Common myeloid progenitor, CD34-positive (primary cell): ENCODE data around the gene RSPH1.

Source experiments
- CTCF ChIA-PET: fragments of 350-600 bp; sonication (Branson Sonifier 250); formaldehyde crosslinking; loops from one replicate; lab custom pipeline; 2021; ENCODE audit warnings: antibody characterized with exemption; lab: Charles Lee
- POLR2A ChIA-PET: fragments of 350-600 bp; sonication (Branson Sonifier 250); formaldehyde crosslinking; loops from one replicate; lab custom pipeline; 2021; ENCODE audit warnings: antibody characterized with exemption; lab: Charles Lee
- DNase-seq, 3 donors: peaks; one replicate each; pipeline versions ENCODE4 v3.0.0 to v3.0.0-alpha.2; 2013
- H3K27ac ChIP-seq, 2 experiments: 1 replicate in 1 of 2; 2 replicates in 1 of 2; pipeline ENCODE4 v1.7.0; 2013; ENCODE audit warnings: inconsistent platforms in 2 of 2, low read length in 2 of 2, mild to moderate bottlenecking in 2 of 2, low read depth in 1 of 2, moderate library complexity in 1 of 2; ENCODE audit not compliant: severe bottlenecking in 2 of 2, insufficient read depth in 1 of 2, poor library complexity in 1 of 2
- H3K27me3 ChIP-seq, 5 experiments: replicated peaks in 2 of 5; 1 replicate in 3 of 5; 2 replicates in 2 of 5; pipeline versions ENCODE4 v1.6.1 to v1.7.0; 2013; ENCODE audit warnings: low read length in 4 of 5, mild to moderate bottlenecking in 2 of 5, moderate library complexity in 2 of 5, inconsistent platforms in 1 of 5; ENCODE audit not compliant: insufficient read depth in 5 of 5, control insufficient read depth in 4 of 5
- H3K36me3 ChIP-seq, 4 experiments: 1 replicate in 2 of 4; 2 replicates in 2 of 4; pipeline versions ENCODE4 v1.6.1 to v1.7.0; 2013; ENCODE audit warnings: low read length in 3 of 4, control low read depth in 1 of 4, mild to moderate bottlenecking in 1 of 4; ENCODE audit not compliant: control insufficient read depth in 4 of 4, insufficient read depth in 4 of 4
- H3K4me1 ChIP-seq, 4 experiments: 1 replicate in 3 of 4; 2 replicates in 1 of 4; pipeline versions ENCODE4 v1.6.1 to v1.7.1; 2013; ENCODE audit warnings: low read length in 3 of 4, mild to moderate bottlenecking in 3 of 4, control low read depth in 1 of 4, inconsistent platforms in 1 of 4, moderate library complexity in 1 of 4; ENCODE audit not compliant: control insufficient read depth in 4 of 4, insufficient read depth in 4 of 4; ENCODE audit errors: control extremely low read depth in 1 of 4
- H3K4me3 ChIP-seq, 7 experiments: 1 replicate in 4 of 7; 2 replicates in 3 of 7; pipeline versions ENCODE4 v1.5.1 to v1.7.0; 2013; ENCODE audit warnings: mild to moderate bottlenecking in 7 of 7, low read length in 6 of 7, moderate library complexity in 6 of 7, inconsistent platforms in 2 of 7, low read depth in 2 of 7, control low read depth in 1 of 7; ENCODE audit not compliant: insufficient read depth in 4 of 7, control insufficient read depth in 1 of 7; ENCODE audit errors: extremely low read depth in 1 of 7
- H3K9me3 ChIP-seq, 5 experiments: 1 replicate in 4 of 5; 2 replicates in 1 of 5; pipeline versions ENCODE4 v1.6.1 to v1.7.1; 2013; ENCODE audit warnings: low read length in 4 of 5, mild to moderate bottlenecking in 2 of 5, inconsistent platforms in 1 of 5, low read depth in 1 of 5, moderate library complexity in 1 of 5; ENCODE audit not compliant: control insufficient read depth in 4 of 5, insufficient read depth in 2 of 5; ENCODE audit errors: control extremely low read depth in 1 of 5
- WGBS: methylation state at CpG from one replicate; pipeline ENCODE4 v1.1.5; 2013; ENCODE audit not compliant: insufficient coverage; 5-methylcytosine and 5-hydroxymethylcytosine counted together

Gene RSPH1

GRCh38 chr21:42430521-42430920 lies 65.5 kb downstream of the RSPH1 start:
- POLR2A ChIA-PET, result no interaction called here
- Histone ChIP-seq H3K27me3 (peaks cover 0 to 18% (median 0%) of the 10 kb centered on the region in 5 experiments), H3K27ac (no peak overlapping the region), H3K4me3 (no peak overlapping the region), H3K9me3 (peaks cover 0 to 11% (median 8%) of the 10 kb centered on the region in 5 experiments), H3K36me3 (no peaks in the 10 kb centered on the region), H3K4me1 (peaks cover 6 to 16% (median 9%) of the 10 kb centered on the region in 4 experiments)
- CTCF ChIA-PET, result interaction anchor here (1.4 to 1.6 kb wide), 2 partner anchors 16 to 18 kb away, joined by 3 read pairs; no protein-coding TSS in a partner anchor
- DNase-seq, result no peak
- WGBS, result 99% methylated on average over 6 of the region's 6 CpGs

- H3K4me3 ChIP-seq, result no peak overlapping the region
- H3K4me1 ChIP-seq, result peaks cover 12 to 22% (median 15%) of the 10 kb centered on the region in 4 experiments
- H3K9me3 ChIP-seq, result peaks cover 0 to 11% (median 8%) of the 10 kb centered on the region in 5 experiments
- H3K27ac ChIP-seq, result no peak overlapping the region
- no peaks in the 10 kb centered on the region for H3K36me3 ChIP-seq
- DNase-seq, result no peak
- CTCF ChIA-PET, result interaction anchor here (0.9 to 1.6 kb wide), 4 partner anchors 16 to 160 kb away, joined by 3 read pairs; no protein-coding TSS in a partner anchor
- WGBS, result 80% methylated on average over 9 of the region's 9 CpGs
- H3K27me3 ChIP-seq, result peaks cover 0 to 18% (median 0%) of the 10 kb centered on the region in 5 experiments
- POLR2A ChIA-PET, result interaction anchor here (0.7 kb wide), 1 partner anchor 12 kb away, joined by 3 read pairs; no protein-coding TSS in a partner anchor
Observed at GRCh38 chr21:42429856-42430255, 66.2 kb downstream of the RSPH1 start.

GRCh38 chr21:42429021-42429420 lies 67.0 kb downstream of the RSPH1 start:
- Histone ChIP-seq H3K27me3 (peaks cover 0 to 18% (median 0%) of the 10 kb centered on the region in 5 experiments), H3K36me3 (no peaks in the 10 kb centered on the region), H3K4me3 (no peak overlapping the region), H3K4me1 (peaks cover 20 to 31% (median 23%) of the 10 kb centered on the region in 4 experiments), H3K9me3 (peaks cover 0 to 11% (median 8%) of the 10 kb centered on the region in 5 experiments), H3K27ac (no peak overlapping the region)
- 100% methylated on average over 1 of the region's 1 CpG for WGBS
- ChIA-PET POLR2A (interaction anchor here (0.7 kb wide), 1 partner anchor 13 kb away, joined by 3 read pairs; no protein-coding TSS in a partner anchor), CTCF (interaction anchor here (0.7 to 3.1 kb wide), 5 partner anchors 17 to 159 kb away, joined by 3 to 11 read pairs (median 3); no protein-coding TSS in a partner anchor)
- no peak for DNase-seq

- CTCF ChIA-PET, result interaction anchor here (0.7 to 3.1 kb wide), 3 partner anchors 67 to 118 kb away, joined by 3 to 11 read pairs (median 3); no protein-coding TSS in a partner anchor
- Histone ChIP-seq H3K36me3 (no peaks in the 10 kb centered on the region), H3K27ac (no peak overlapping the region), H3K4me1 (peaks cover 22 to 42% (median 34%) of the 10 kb centered on the region in 4 experiments), H3K27me3 (peaks cover 0 to 18% (median 0%) of the 10 kb centered on the region in 5 experiments), H3K9me3 (peaks cover 0 to 10% (median 8%) of the 10 kb centered on the region in 5 experiments), H3K4me3 (no peak overlapping the region)
- 100% methylated on average over 9 of the region's 10 CpGs for WGBS
- DNase-seq, result no peak
- POLR2A ChIA-PET, result no interaction called here
Observed at GRCh38 chr21:42427809-42428419, 68.1 kb downstream of the RSPH1 start.

- peaks cover 0 to 18% (median 0%) of the 10 kb centered on the region in 5 experiments for H3K27me3 ChIP-seq
- peaks cover 0 to 1% (median 1%) of the 10 kb centered on the region in 5 experiments for H3K9me3 ChIP-seq
- H3K36me3 ChIP-seq, result no peaks in the 10 kb centered on the region
- 93% methylated on average over 9 of the region's 10 CpGs for WGBS
- H3K27ac ChIP-seq, result no peak overlapping the region
- H3K4me1 ChIP-seq, result peaks cover 22 to 45% (median 34%) of the 10 kb centered on the region in 4 experiments
- ChIA-PET POLR2A (no interaction called here), CTCF (interaction anchor here (3.1 kb wide), 1 partner anchor 117 kb away, joined by 11 read pairs; no protein-coding TSS in a partner anchor)
- no peak for DNase-seq
- H3K4me3 ChIP-seq, result no peak overlapping the region
Observed at GRCh38 chr21:42426876-42427480, 69.0 kb downstream of the RSPH1 start.

- Histone ChIP-seq H3K36me3 (no peaks in the 10 kb centered on the region), H3K9me3 (peaks cover 0 to 2% (median 0%) of the 10 kb centered on the region in 5 experiments), H3K4me1 (peaks cover 22 to 45% (median 34%) of the 10 kb centered on the region in 4 experiments), H3K27ac (no peak overlapping the region), H3K4me3 (no peak overlapping the region), H3K27me3 (peaks cover 0 to 18% (median 0%) of the 10 kb centered on the region in 5 experiments)
- WGBS, result 82% methylated on average over 7 of the region's 7 CpGs
- CTCF ChIA-PET, result interaction anchor here (1.9 to 3.1 kb wide), 2 partner anchors 24 to 116 kb away, joined by 5 to 11 read pairs; no protein-coding TSS in a partner anchor
- POLR2A ChIA-PET, result no interaction called here
- DNase-seq, result no peak
Observed at GRCh38 chr21:42426424-42426823, 69.6 kb downstream of the RSPH1 start.
